ENCODE results near the gene NEDD8.

- TF ChIP-seq SUZ12 (IDR thresholded peaks at IDR 0.05; ENCODE audit: extremely low read depth, insufficient read depth, insufficient read length) (no peak), ZNF274 (IDR thresholded peaks at IDR 0.05; ENCODE audit: low read depth, low read length) (no peak), YY1 (IDR thresholded peaks at IDR 0.05; ENCODE audit: insufficient read depth, insufficient read length) (no peak)
These were observed 54.9 kb downstream of the NEDD8 start for GRCh38 chr14:24177041-24177825.

Measured in NT2/D1 (cell line).